ENCODE measurements around the gene NKPD1.

Gene NKPD1

DNA sequence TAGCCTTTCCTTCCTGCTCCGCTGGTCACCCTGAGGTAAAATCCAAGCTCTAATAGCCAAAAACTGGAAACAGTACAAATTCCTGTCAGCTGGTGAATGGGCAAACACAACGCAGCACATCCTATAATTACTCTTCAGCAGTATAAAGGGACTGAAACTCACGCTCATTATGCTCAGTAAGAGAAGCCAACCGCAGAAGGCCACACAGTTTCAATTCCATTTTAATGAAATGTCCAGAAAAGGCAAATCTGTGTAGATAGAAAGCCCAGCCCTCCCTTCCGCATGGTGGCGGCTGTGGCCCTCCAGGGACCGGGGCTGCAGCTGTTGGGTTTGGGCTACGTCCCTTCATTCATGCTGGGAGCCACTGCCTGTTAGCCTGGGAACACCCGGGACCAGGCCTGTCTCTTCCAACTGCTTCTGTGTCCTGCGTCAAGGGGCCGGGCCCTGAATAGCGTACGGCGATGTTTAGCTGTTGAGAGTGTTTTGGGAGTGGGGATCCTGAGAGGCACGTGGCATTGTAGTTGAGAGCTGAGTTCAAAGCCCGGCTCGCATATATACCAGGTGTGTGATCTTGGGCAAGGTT, 23.5 kb downstream of the NKPD1 start:
- H3K4me1 ChIP-seq (ENCODE audit: control insufficient read depth, insufficient read depth, low read depth, low read length): peaks cover 10% of the 10 kb centered on the region
- peaks cover 59% of the 10 kb centered on the region for H3K79me1 ChIP-seq (replicated peaks; ENCODE audit: low read length, poor library complexity, severe bottlenecking)
- peak overlapping the region in 1 of 2 experiments; percentile 13 for H3K4ac ChIP-seq (ENCODE audit: low read depth in 1 of 2, low read length in 2 of 2)
- no peak overlapping the region for H2AK5ac ChIP-seq (ENCODE audit: low read length, severe bottlenecking)
- H4K91ac ChIP-seq (ENCODE audit: low read length): peak overlapping the region; percentile 62
- peaks cover 13 to 47% of the 10 kb centered on the region in 2 experiments for H3K36me3 ChIP-seq (ENCODE audit: control insufficient read depth in 1 of 2, insufficient read depth in 2 of 2, low read depth in 1 of 2, low read length in 2 of 2)
- H2BK120ac ChIP-seq (ENCODE audit: low read depth, low read length): no peak overlapping the region
- H3K23ac ChIP-seq (ENCODE audit: low read length in 2 of 2): no peak overlapping the region
- no peak overlapping the region for H3K18ac ChIP-seq (ENCODE audit: low read depth in 1 of 2, low read length in 2 of 2)
- H3K27me3 ChIP-seq (ENCODE audit: control insufficient read depth in 1 of 2, insufficient read depth in 1 of 2, low read length in 2 of 2): no peaks in the 10 kb centered on the region
- no peaks in the 10 kb centered on the region for H3K9me3 ChIP-seq (ENCODE audit: control insufficient read depth, low read length)
- no peak for DNase-seq
- H4K8ac ChIP-seq (ENCODE audit: low read length): no peak overlapping the region
- H2BK5ac ChIP-seq (ENCODE audit: low read depth, low read length, poor library complexity, severe bottlenecking): no peak overlapping the region
- H2BK15ac ChIP-seq (ENCODE audit: low read depth, poor library complexity, severe bottlenecking): no peak overlapping the region
- peak overlapping the region in 1 of 2 experiments; percentile 49 for H2BK12ac ChIP-seq (ENCODE audit: low read length in 2 of 2)
- no peak overlapping the region for H3K27ac ChIP-seq (ENCODE audit: low read length, poor library complexity, severe bottlenecking)
- H3K4me2 ChIP-seq (ENCODE audit: low read length, poor library complexity, severe bottlenecking): no peak overlapping the region
- no peak overlapping the region for H3K14ac ChIP-seq (ENCODE audit: low read length in 2 of 2)
- H2AFZ ChIP-seq (ENCODE audit: low read depth, low read length): no peak overlapping the region
- 92% methylated on average over 17 of the region's 17 CpGs for WGBS
- H3K4me3 ChIP-seq (ENCODE audit: insufficient read depth in 1 of 2, low read depth in 1 of 2, low read length in 2 of 2): no peak overlapping the region
- no peak overlapping the region for H3K9ac ChIP-seq (ENCODE audit: low read length)

DNA sequence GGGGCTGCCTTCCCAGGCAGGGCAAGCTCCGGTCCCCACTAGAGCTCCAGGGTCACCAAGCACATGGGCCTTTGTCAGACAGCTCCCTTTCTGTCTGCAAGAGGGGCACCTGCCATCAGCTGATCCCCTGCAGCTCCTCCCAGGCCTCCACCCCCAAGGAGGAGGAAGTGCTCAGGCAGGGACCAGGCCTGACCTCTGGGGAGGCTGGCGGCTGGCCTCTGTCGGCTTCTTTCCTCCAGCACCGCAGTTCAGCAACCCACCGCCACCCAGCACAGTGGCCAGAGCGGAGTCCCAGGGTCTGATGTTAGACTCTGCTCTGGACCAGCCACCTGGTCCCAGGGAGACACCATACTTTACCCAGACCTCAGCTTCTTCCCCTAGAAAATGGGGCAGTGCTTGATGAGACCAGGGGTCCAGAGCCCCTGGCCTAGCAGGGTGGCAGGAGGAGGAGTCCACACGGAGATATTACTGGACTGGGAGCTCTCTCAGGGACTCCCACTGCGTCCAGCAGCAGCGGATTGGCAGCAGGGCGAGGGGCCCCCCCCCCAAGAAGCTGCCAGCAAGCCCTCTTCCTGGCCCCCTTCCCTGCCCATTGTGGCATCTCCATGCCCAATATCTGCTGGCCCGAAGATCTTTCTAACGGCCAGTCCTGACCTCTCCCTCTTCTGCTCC, 24.1 kb downstream of the NKPD1 start:
- H3K4me3 ChIP-seq (ENCODE audit: insufficient read depth in 1 of 2, low read depth in 1 of 2, low read length in 2 of 2): no peak overlapping the region
- H4K8ac ChIP-seq (ENCODE audit: low read length): no peak overlapping the region
- H3K4ac ChIP-seq (ENCODE audit: low read depth in 1 of 2, low read length in 2 of 2): peak overlapping the region in 1 of 2 experiments; percentile 20
- H3K27me3 ChIP-seq (ENCODE audit: control insufficient read depth in 1 of 2, insufficient read depth in 1 of 2, low read length in 2 of 2): no peaks in the 10 kb centered on the region
- no peak overlapping the region for H4K91ac ChIP-seq (ENCODE audit: low read length)
- H3K23ac ChIP-seq (ENCODE audit: low read length in 2 of 2): no peak overlapping the region
- H3K18ac ChIP-seq (ENCODE audit: low read depth in 1 of 2, low read length in 2 of 2): peak overlapping the region in 1 of 2 experiments; percentile 5
- WGBS: 93% methylated on average over 12 of the region's 12 CpGs
- H3K14ac ChIP-seq (ENCODE audit: low read length in 2 of 2): peak overlapping the region in 1 of 2 experiments; percentile 51
- no peak overlapping the region for H2BK12ac ChIP-seq (ENCODE audit: low read length in 2 of 2)
- no peak overlapping the region for H3K4me2 ChIP-seq (ENCODE audit: low read length, poor library complexity, severe bottlenecking)
- H2BK15ac ChIP-seq (ENCODE audit: low read depth, poor library complexity, severe bottlenecking): no peak overlapping the region
- H3K79me1 ChIP-seq (replicated peaks; ENCODE audit: low read length, poor library complexity, severe bottlenecking): peaks cover 61% of the 10 kb centered on the region
- H3K27ac ChIP-seq (ENCODE audit: low read length, poor library complexity, severe bottlenecking): no peak overlapping the region
- peak overlapping the region; percentile 30 for H2AK5ac ChIP-seq (ENCODE audit: low read length, severe bottlenecking)
- no peaks in the 10 kb centered on the region for H3K9me3 ChIP-seq (ENCODE audit: control insufficient read depth, low read length)
- H2AFZ ChIP-seq (ENCODE audit: low read depth, low read length): no peak overlapping the region
- no peak overlapping the region for H3K9ac ChIP-seq (ENCODE audit: low read length)
- DNase-seq: no peak
- H2BK5ac ChIP-seq (ENCODE audit: low read depth, low read length, poor library complexity, severe bottlenecking): no peak overlapping the region
- peaks cover 8 to 41% of the 10 kb centered on the region in 2 experiments for H3K36me3 ChIP-seq (ENCODE audit: control insufficient read depth in 1 of 2, insufficient read depth in 2 of 2, low read depth in 1 of 2, low read length in 2 of 2)
- H3K4me1 ChIP-seq (ENCODE audit: control insufficient read depth, insufficient read depth, low read depth, low read length): peaks cover 10% of the 10 kb centered on the region
- no peak overlapping the region for H2BK120ac ChIP-seq (ENCODE audit: low read depth, low read length)

DNA sequence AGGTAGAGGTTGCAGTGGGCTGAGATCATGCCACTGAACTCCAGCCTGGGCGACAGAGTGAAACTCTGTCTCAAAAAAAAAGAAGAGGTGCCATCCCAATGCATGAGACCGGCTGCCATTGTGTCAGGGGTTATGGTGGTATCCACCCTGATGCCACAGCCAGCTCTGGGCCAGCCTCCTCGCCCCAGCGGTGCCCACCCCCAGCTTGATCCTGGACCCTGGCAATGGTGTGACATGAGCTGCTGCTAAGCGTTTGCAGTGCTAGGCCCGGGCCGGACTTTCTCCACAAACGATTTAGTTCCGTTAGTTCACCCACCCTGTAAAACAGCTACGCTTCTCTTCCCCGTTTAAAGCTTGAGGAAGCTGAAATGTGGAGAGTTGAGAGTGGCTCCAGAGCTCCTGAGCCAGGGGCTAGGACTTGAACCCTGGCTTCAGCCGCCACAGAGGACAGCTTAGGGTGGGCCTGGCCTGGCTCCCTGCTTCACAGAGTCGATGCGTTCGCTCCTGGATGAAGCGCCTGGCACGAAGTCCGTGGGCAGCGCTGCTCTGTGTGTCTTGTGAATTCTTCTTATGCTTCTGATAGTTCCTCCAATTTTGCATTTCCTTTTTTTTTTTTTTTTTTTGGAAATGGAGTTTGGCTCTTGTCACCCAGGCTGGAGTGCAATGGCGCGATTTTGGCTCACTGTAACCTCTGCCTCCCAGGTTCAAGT, 25.5 kb downstream of the NKPD1 start:
- Histone ChIP-seq H3K79me1 (replicated peaks; ENCODE audit: low read length, poor library complexity, severe bottlenecking) (peaks cover 54% of the 10 kb centered on the region), H3K18ac (ENCODE audit: low read depth in 1 of 2, low read length in 2 of 2) (no peak overlapping the region), H3K4me2 (ENCODE audit: low read length, poor library complexity, severe bottlenecking) (no peak overlapping the region), H3K4ac (ENCODE audit: low read depth in 1 of 2, low read length in 2 of 2) (no peak overlapping the region), H2AFZ (ENCODE audit: low read depth, low read length) (no peak overlapping the region), H3K36me3 (ENCODE audit: control insufficient read depth in 1 of 2, insufficient read depth in 2 of 2, low read depth in 1 of 2, low read length in 2 of 2) (peaks cover 0 to 28% of the 10 kb centered on the region in 2 experiments), H4K91ac (ENCODE audit: low read length) (no peak overlapping the region), H3K27ac (ENCODE audit: low read length, poor library complexity, severe bottlenecking) (no peak overlapping the region), H3K9ac (ENCODE audit: low read length) (no peak overlapping the region), H4K8ac (ENCODE audit: low read length) (no peak overlapping the region), H2AK5ac (ENCODE audit: low read length, severe bottlenecking) (no peak overlapping the region), H2BK15ac (ENCODE audit: low read depth, poor library complexity, severe bottlenecking) (no peak overlapping the region), H3K23ac (ENCODE audit: low read length in 2 of 2) (no peak overlapping the region), H3K27me3 (ENCODE audit: control insufficient read depth in 1 of 2, insufficient read depth in 1 of 2, low read length in 2 of 2) (no peaks in the 10 kb centered on the region), H3K14ac (ENCODE audit: low read length in 2 of 2) (no peak overlapping the region), H2BK12ac (ENCODE audit: low read length in 2 of 2) (no peak overlapping the region), H3K4me3 (ENCODE audit: insufficient read depth in 1 of 2, low read depth in 1 of 2, low read length in 2 of 2) (no peak overlapping the region), H3K4me1 (ENCODE audit: control insufficient read depth, insufficient read depth, low read depth, low read length) (peaks cover 21% of the 10 kb centered on the region), H2BK5ac (ENCODE audit: low read depth, low read length, poor library complexity, severe bottlenecking) (no peak overlapping the region), H2BK120ac (ENCODE audit: low read depth, low read length) (no peak overlapping the region), H3K9me3 (ENCODE audit: control insufficient read depth, low read length) (no peaks in the 10 kb centered on the region)
- DNase-seq: no peak
- 96% methylated on average over 20 of the region's 21 CpGs for WGBS

DNA sequence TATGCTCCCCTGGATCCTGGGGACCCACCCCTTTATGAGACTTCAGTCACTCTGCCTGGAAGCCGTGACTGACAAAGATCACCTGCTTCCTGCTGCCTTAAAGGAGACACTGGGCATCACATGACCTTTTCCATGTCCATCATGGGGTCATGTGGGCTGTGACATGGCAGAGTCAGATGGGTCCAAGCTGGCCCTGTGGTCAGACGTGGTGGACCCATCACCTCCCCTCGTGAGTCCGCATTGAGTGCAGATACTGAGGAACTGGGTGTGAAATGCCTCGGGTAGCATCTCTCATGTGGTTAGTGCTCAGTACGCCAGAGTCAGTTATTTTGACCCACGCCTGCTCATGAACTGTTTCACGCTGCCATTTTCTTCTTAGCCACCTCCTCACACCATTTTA, 27.1 kb downstream of the NKPD1 start:
- WGBS: 94% methylated on average over 8 of the region's 8 CpGs
- Histone ChIP-seq H3K27me3 (ENCODE audit: control insufficient read depth in 1 of 2, insufficient read depth in 1 of 2, low read length in 2 of 2) (no peaks in the 10 kb centered on the region), H3K9ac (ENCODE audit: low read length) (no peak overlapping the region), H3K79me1 (replicated peaks; ENCODE audit: low read length, poor library complexity, severe bottlenecking) (peaks cover 55% of the 10 kb centered on the region), H2AK5ac (ENCODE audit: low read length, severe bottlenecking) (no peak overlapping the region), H3K36me3 (ENCODE audit: control insufficient read depth in 1 of 2, insufficient read depth in 2 of 2, low read depth in 1 of 2, low read length in 2 of 2) (peaks cover 0 to 25% of the 10 kb centered on the region in 2 experiments), H3K27ac (ENCODE audit: low read length, poor library complexity, severe bottlenecking) (no peak overlapping the region), H3K23ac (ENCODE audit: low read length in 2 of 2) (no peak overlapping the region), H3K14ac (ENCODE audit: low read length in 2 of 2) (no peak overlapping the region), H2BK12ac (ENCODE audit: low read length in 2 of 2) (no peak overlapping the region), H2BK15ac (ENCODE audit: low read depth, poor library complexity, severe bottlenecking) (no peak overlapping the region), H4K91ac (ENCODE audit: low read length) (no peak overlapping the region), H2AFZ (ENCODE audit: low read depth, low read length) (no peak overlapping the region), H3K4me3 (ENCODE audit: insufficient read depth in 1 of 2, low read depth in 1 of 2, low read length in 2 of 2) (no peak overlapping the region), H3K18ac (ENCODE audit: low read depth in 1 of 2, low read length in 2 of 2) (no peak overlapping the region), H2BK5ac (ENCODE audit: low read depth, low read length, poor library complexity, severe bottlenecking) (no peak overlapping the region), H2BK120ac (ENCODE audit: low read depth, low read length) (no peak overlapping the region), H3K4me2 (ENCODE audit: low read length, poor library complexity, severe bottlenecking) (no peak overlapping the region), H3K4ac (ENCODE audit: low read depth in 1 of 2, low read length in 2 of 2) (peak overlapping the region in 1 of 2 experiments; percentile 42), H3K4me1 (ENCODE audit: control insufficient read depth, insufficient read depth, low read depth, low read length) (peaks cover 24% of the 10 kb centered on the region), H4K8ac (ENCODE audit: low read length) (peak overlapping the region; percentile 14), H3K9me3 (ENCODE audit: control insufficient read depth, low read length) (no peaks in the 10 kb centered on the region)
- DNase-seq: no peak
